Measurements from ENCODE around the gene PLA2G4E.
A peak's percentile ranks its signal among the peaks of the same experiment; 100 is the strongest.

PLA2G4E gene

DNA sequence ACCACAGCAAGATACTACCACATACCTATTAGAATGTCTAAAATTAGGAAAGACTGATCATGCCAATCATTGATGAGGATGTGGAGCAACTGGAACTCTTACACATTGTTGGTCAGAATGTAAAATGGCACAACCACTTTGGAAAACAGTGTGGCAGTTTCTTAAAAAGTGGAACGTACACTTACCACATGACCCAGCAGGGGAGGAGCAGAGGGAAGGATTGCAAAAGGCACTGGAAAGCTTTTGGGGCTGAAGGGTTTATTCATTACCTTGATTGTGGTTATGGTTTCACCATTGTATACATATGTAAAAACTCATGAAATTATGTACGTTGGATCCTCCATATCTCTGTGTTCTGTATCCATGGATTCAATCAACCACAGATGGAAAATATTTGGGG is 45.2 kb downstream of the PLA2G4E start:
- DNase-seq (ENCODE audit: low spot score) = no peak
- Mint-ChIP-seq H3K9me3 (no peaks in the 10 kb centered on the region), H3K36me3 (ENCODE audit: low read depth) (no peaks in the 10 kb centered on the region), H3K4me3 (no peak overlapping the region), H3K27me3 (ENCODE audit: low read depth) (peaks cover 23% of the 10 kb centered on the region), H3K4me1 (ENCODE audit: low read depth) (peaks cover 30% of the 10 kb centered on the region), H3K27ac (no peak overlapping the region)

DNA sequence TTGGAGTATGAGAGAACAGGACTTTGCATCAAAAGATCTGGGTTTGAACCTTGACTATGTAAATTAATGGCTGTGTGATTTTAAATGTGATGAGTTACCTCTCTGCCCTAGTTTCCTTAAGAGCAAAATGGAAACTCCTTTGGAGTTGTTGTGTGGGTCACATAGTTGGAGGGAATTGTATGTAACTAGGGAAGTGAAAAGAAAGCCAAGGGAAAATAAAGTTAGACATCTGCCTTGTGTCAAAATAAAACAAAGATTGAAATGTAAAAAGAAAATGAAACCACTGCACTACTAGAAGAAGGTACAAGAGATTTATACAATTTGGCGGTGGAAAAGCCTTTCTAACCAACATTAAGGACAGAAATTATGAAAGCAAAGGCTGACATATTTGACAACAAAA is 46.8 kb downstream of the PLA2G4E start:
- Mint-ChIP-seq H3K9me3 (no peaks in the 10 kb centered on the region), H3K4me1 (ENCODE audit: low read depth) (peaks cover 37% of the 10 kb centered on the region), H3K4me3 (no peak overlapping the region), H3K36me3 (ENCODE audit: low read depth) (no peaks in the 10 kb centered on the region), H3K27ac (no peak overlapping the region), H3K27me3 (ENCODE audit: low read depth) (peaks cover 23% of the 10 kb centered on the region)
- no peak for DNase-seq (ENCODE audit: low spot score)

- peaks cover 42% of the 10 kb centered on the region for H3K4me1 Mint-ChIP-seq (ENCODE audit: low read depth)
- H3K36me3 Mint-ChIP-seq (ENCODE audit: low read depth) = no peaks in the 10 kb centered on the region
- peak; percentile 98 for DNase-seq (ENCODE audit: low spot score)
- H3K27me3 Mint-ChIP-seq (ENCODE audit: low read depth) = peaks cover 17% of the 10 kb centered on the region
- H3K27ac Mint-ChIP-seq = peak within 1 kb of the TSS; percentile 89
- peak within 1 kb of the TSS; percentile 90 for H3K4me3 Mint-ChIP-seq
- H3K9me3 Mint-ChIP-seq = no peaks in the 10 kb centered on the region
Observed at GRCh38 chr15:41972253-41973242, 48.3 kb downstream of the PLA2G4E start, which contains the start of gene EHD4. TSS of gene EHD4 (minus strand) at chr15:41972557. CDS start at chr15:41972494, 63 bp downstream.

DNA sequence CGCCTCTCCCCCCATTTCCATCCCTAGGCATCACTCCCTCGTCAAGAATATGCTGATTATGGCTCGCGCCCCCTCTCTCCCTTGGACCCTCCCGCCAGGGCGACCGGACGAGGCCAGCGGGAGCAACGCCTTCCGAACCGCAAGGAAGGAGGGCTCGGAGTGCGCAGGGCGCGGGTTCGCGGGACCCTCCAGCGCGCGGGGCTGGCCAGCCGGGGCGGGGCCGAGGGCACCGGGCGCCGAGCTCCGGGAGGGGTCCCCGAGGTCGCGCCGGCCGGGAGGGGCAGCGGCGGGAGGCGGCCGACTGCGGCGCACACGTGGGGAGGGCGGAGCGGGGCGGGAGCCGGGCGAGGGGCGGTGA is 49.0 kb downstream of the PLA2G4E start:
- DNase-seq (ENCODE audit: low spot score) = no peak
- no peaks in the 10 kb centered on the region for H3K9me3 Mint-ChIP-seq
- H3K27me3 Mint-ChIP-seq (ENCODE audit: low read depth) = peaks cover 17% of the 10 kb centered on the region
- H3K36me3 Mint-ChIP-seq (ENCODE audit: low read depth) = no peaks in the 10 kb centered on the region
- peaks cover 45% of the 10 kb centered on the region for H3K4me1 Mint-ChIP-seq (ENCODE audit: low read depth)
- peak overlapping the region; percentile 83 for H3K27ac Mint-ChIP-seq
- H3K4me3 Mint-ChIP-seq = peak overlapping the region; percentile 90

DNA sequence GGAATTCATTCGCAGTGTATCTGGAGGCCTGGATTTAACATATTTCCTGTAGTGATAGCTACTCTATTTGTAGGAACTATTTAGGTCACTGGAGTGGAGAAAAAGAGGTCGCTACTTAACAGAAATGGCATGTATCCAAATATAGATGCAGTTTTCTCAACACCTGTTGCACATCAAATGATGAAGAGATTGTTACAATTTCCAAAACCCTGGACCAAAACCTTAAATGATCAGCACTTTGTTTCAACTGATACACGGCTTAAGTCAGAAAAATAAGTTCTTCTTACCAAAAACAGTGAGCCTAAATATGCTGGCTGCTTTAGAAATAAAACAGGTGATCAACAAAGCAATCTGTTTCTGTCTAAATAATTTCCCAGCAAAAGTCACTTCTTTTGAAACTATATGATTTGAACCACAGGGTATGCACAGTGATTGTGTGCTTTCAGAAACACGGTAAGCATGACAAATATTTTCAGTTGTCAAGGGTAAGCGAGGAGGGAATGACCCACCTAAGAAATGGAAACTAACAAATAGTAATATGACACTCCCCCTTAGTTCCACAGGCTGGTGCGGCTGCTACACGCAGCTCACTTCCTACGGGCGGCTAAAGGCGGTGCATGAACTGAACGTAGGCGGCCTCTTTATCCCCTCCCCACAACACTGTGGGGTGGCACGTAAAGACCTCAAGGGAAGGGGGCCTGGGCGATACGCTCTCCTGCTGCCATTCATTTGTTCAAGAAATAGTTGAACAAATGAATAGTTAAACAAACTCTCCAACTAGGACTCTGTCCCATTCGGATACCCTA is 49.5 kb downstream of the PLA2G4E start:
- Mint-ChIP-seq H3K36me3 (ENCODE audit: low read depth) (no peaks in the 10 kb centered on the region), H3K27ac (peak overlapping the region; percentile 83), H3K4me1 (ENCODE audit: low read depth) (peaks cover 48% of the 10 kb centered on the region)

DNA sequence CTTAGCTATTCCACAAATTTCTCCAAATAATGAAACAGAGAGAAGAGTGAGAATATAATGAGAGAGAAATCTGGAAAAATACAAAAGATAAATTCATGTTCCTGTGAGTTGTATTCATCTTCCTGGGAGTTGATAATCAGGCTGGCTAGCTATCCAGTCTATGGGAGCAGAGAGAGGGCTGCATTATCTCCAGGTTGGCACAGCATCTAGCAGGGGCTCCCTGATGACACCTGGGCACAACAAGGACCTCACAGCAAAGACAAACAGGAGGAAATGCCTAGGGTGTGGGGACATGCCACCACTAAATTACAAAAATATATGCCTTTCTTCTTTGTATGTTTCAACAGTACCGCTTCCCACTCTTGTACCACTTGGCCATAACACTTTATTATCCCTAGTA is 50.4 kb downstream of the PLA2G4E start:
- peaks cover 48% of the 10 kb centered on the region for H3K4me1 Mint-ChIP-seq (ENCODE audit: low read depth)
- DNase-seq (ENCODE audit: low spot score) = no peak
- peak overlapping the region; percentile 83 for H3K27ac Mint-ChIP-seq
- peak overlapping the region; percentile 83 for H3K4me3 Mint-ChIP-seq
- no peaks in the 10 kb centered on the region for H3K9me3 Mint-ChIP-seq
- H3K36me3 Mint-ChIP-seq (ENCODE audit: low read depth) = no peaks in the 10 kb centered on the region
- peaks cover 11% of the 10 kb centered on the region for H3K27me3 Mint-ChIP-seq (ENCODE audit: low read depth)

More for the DNA sequence above, 49.5 kb downstream of the PLA2G4E start:
- Mint-ChIP-seq H3K9me3 (no peaks in the 10 kb centered on the region), H3K4me3 (peak overlapping the region; percentile 83), H3K27me3 (ENCODE audit: low read depth) (peaks cover 17% of the 10 kb centered on the region)
- DNase-seq (ENCODE audit: low spot score) = peak; percentile 80

- Mint-ChIP-seq H3K27me3 (ENCODE audit: low read depth) (peaks cover 7% of the 10 kb centered on the region), H3K4me3 (peak overlapping the region; percentile 83), H3K36me3 (ENCODE audit: low read depth) (no peaks in the 10 kb centered on the region), H3K4me1 (ENCODE audit: low read depth) (peaks cover 48% of the 10 kb centered on the region), H3K9me3 (no peaks in the 10 kb centered on the region), H3K27ac (peak overlapping the region; percentile 83)
- peak; percentile 42 for DNase-seq (ENCODE audit: low spot score)
Observed at GRCh38 chr15:41969851-41970431, 50.9 kb downstream of the PLA2G4E start.

DNA sequence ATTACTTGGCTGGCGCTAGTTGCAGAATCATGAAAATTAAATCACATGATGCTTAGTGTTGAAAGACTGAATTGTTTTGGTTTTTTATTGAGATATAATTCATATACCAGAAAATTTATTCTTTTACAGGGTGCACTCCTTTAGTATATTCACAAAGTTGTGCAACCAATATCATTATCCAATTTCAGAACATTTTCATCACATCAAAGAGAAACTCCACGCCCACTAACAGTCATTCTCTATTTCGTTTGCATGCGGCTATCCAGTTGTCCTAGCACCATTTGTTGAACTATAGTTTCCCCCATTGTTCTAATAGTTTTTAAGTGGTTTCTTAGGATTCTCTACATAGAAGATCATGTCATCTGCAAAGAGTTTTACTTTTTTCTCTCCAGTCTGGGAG is 52.1 kb downstream of the PLA2G4E start:
- Mint-ChIP-seq H3K4me1 (ENCODE audit: low read depth) (peaks cover 44% of the 10 kb centered on the region), H3K27me3 (ENCODE audit: low read depth) (no peaks in the 10 kb centered on the region), H3K27ac (no peak overlapping the region), H3K9me3 (no peaks in the 10 kb centered on the region), H3K4me3 (no peak overlapping the region), H3K36me3 (ENCODE audit: low read depth) (no peaks in the 10 kb centered on the region)
- DNase-seq (ENCODE audit: low spot score) = no peak

GRCh38 chr15:41967506-41968206 is 53.2 kb downstream of the PLA2G4E start:
- no peaks in the 10 kb centered on the region for H3K9me3 Mint-ChIP-seq
- H3K4me1 Mint-ChIP-seq (ENCODE audit: low read depth) = peaks cover 36% of the 10 kb centered on the region
- no peak overlapping the region for H3K27ac Mint-ChIP-seq
- no peaks in the 10 kb centered on the region for H3K36me3 Mint-ChIP-seq (ENCODE audit: low read depth)
- no peak overlapping the region for H3K4me3 Mint-ChIP-seq
- H3K27me3 Mint-ChIP-seq (ENCODE audit: low read depth) = no peaks in the 10 kb centered on the region
- DNase-seq (ENCODE audit: low spot score) = no peak

GRCh38 chr15:41966920-41967465 is 53.8 kb downstream of the PLA2G4E start:
- Mint-ChIP-seq H3K27ac (peak overlapping the region; percentile 13), H3K36me3 (ENCODE audit: low read depth) (peaks cover 1% of the 10 kb centered on the region), H3K4me3 (no peak overlapping the region), H3K27me3 (ENCODE audit: low read depth) (no peaks in the 10 kb centered on the region), H3K4me1 (ENCODE audit: low read depth) (peaks cover 35% of the 10 kb centered on the region), H3K9me3 (no peaks in the 10 kb centered on the region)
- DNase-seq (ENCODE audit: low spot score) = no peak

DNA sequence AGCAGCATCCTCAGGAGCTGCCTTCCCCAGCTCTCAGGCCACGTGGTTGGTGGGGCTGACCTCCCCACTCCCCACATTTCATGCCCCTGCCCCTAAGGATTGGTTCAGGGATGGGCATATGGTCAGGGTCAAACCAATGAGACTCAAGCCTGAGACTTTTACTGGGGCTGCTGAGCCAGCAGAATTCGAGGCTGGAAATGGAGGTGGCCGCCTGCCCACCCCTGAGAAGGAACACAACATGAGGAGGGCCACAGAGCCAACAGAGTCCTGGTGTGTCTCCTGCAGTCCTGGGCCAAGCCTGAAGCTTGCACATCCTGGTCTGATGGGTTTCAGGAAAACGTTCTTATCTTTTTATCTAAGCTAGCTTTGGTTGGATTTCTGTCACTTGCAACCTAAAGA is 54.4 kb downstream of the PLA2G4E start:
- H3K4me3 Mint-ChIP-seq = no peak overlapping the region
- no peaks in the 10 kb centered on the region for H3K9me3 Mint-ChIP-seq
- H3K27me3 Mint-ChIP-seq (ENCODE audit: low read depth) = no peaks in the 10 kb centered on the region
- no peak for DNase-seq (ENCODE audit: low spot score)
- peaks cover 4% of the 10 kb centered on the region for H3K36me3 Mint-ChIP-seq (ENCODE audit: low read depth)
- H3K4me1 Mint-ChIP-seq (ENCODE audit: low read depth) = peaks cover 40% of the 10 kb centered on the region
- no peak overlapping the region for H3K27ac Mint-ChIP-seq

- Mint-ChIP-seq H3K27ac (no peak overlapping the region), H3K4me1 (ENCODE audit: low read depth) (peaks cover 37% of the 10 kb centered on the region), H3K4me3 (no peak overlapping the region), H3K9me3 (no peaks in the 10 kb centered on the region), H3K36me3 (ENCODE audit: low read depth) (peaks cover 4% of the 10 kb centered on the region), H3K27me3 (ENCODE audit: low read depth) (no peaks in the 10 kb centered on the region)
- DNase-seq (ENCODE audit: low spot score) = no peak
Observed at GRCh38 chr15:41965441-41966413, 55.1 kb downstream of the PLA2G4E start.
